Neural cell (in vitro differentiated cells): ENCODE results near the gene UBE2QL1. TPM values are rescaled to one million over a fixed set of nuclear protein-coding genes. Genes with fewer than 3 reads are reported as not detected.

Experiments used
- H2AFZ ChIP-seq: fragments of 200-600, 300-800 bp; sonication (generic), shearing (Covaris generic); 2 replicates; pipeline ENCODE4 v1.6.0; 2014; ENCODE audit warnings: low read depth, mild to moderate bottlenecking, antibody characterized with exemption, low read length, moderate library complexity
- H3F3A ChIP-seq: fragments of 200-600 bp; shearing (Covaris generic); 2 replicates; pipeline ENCODE4 v1.6.1; 2016; ENCODE audit warnings: mild to moderate bottlenecking, moderate library complexity, mixed read lengths, antibody characterized with exemption, low read length; ENCODE audit not compliant: insufficient read depth, poor library complexity, severe bottlenecking
- H3K27ac ChIP-seq: fragments of 200-600, 300-800 bp; sonication (generic), shearing (Covaris generic); 2 replicates; pipeline ENCODE4 v1.5.1; 2014; ENCODE audit warnings: mild to moderate bottlenecking, low read length, moderate library complexity
- H3K27me3 ChIP-seq: fragments of 300-800, 200-600 bp; sonication (generic), shearing (Covaris generic); 2 replicates; pipeline ENCODE4 v1.6.0; 2014; ENCODE audit warnings: mild to moderate bottlenecking, low read depth, low read length, moderate library complexity; ENCODE audit not compliant: insufficient read depth
- H3K36me3 ChIP-seq: fragments of 300-800, 200-600 bp; sonication (generic), shearing (Covaris generic); 2 replicates; pipeline ENCODE4 v1.5.1; 2014; ENCODE audit warnings: mild to moderate bottlenecking, antibody characterized with exemption, low read length, moderate library complexity; ENCODE audit not compliant: insufficient read depth
- H3K4me2 ChIP-seq: fragments of 300-800, 200-600 bp; sonication (generic), shearing (Covaris generic); 2 replicates; pipeline ENCODE4 v1.6.0; 2014; ENCODE audit warnings: mild to moderate bottlenecking, low read length
- H3K4me3 ChIP-seq: fragments of 300-800, 200-600 bp; sonication (generic), shearing (Covaris generic); 2 replicates; pipeline ENCODE4 v1.5.1; 2014; ENCODE audit warnings: mild to moderate bottlenecking, low read length, moderate library complexity
- H3K79me2 ChIP-seq: fragments of 200-600 bp; shearing (Covaris generic); replicated peaks from 2 replicates; pipeline ENCODE4 v1.6.0; 2014; ENCODE audit warnings: mild to moderate bottlenecking, low read length, moderate library complexity; ENCODE audit not compliant: insufficient read depth
- H3K9ac ChIP-seq: fragments of 300-800, 200-600 bp; sonication (generic), shearing (Covaris generic); 2 replicates; pipeline ENCODE4 v1.6.1; 2016; ENCODE audit warnings: mild to moderate bottlenecking, low read length, mixed read lengths
- H3K9me2 ChIP-seq: fragments of 200-600 bp; shearing (Covaris generic); 2 replicates; pipeline ENCODE4 v1.6.1; 2016; ENCODE audit warnings: mild to moderate bottlenecking, low read length, mixed read lengths; ENCODE audit not compliant: insufficient read depth
- H3K9me3 ChIP-seq: fragments of 200-600, 300-800 bp; sonication (generic), shearing (Covaris generic); 2 replicates; pipeline ENCODE4 v1.6.1; 2016; ENCODE audit warnings: mild to moderate bottlenecking, mixed run types, low read length, moderate library complexity, mixed read lengths
- H4K20me1 ChIP-seq: fragments of 200-600 bp; shearing (Covaris generic); 2 replicates; pipeline ENCODE4 v1.6.1; 2016; ENCODE audit warnings: mild to moderate bottlenecking, mixed run types; ENCODE audit not compliant: insufficient read depth
- EP300 ChIP-seq: fragments of 450-650 bp; conservative IDR thresholded peaks from 2 replicates; pipeline ENCODE4 v1.6.1; 2014; ENCODE audit warnings: antibody characterized with exemption, mild to moderate bottlenecking, moderate library complexity; ENCODE audit not compliant: poor library complexity, severe bottlenecking
- EZH2 ChIP-seq: fragments of 200-600, 300-800 bp; shearing (Covaris generic), sonication (generic); IDR thresholded peaks from 2 replicates; pipeline ENCODE4 v1.6.1; 2014; ENCODE audit warnings: antibody characterized with exemption, low read length, borderline replicate concordance, mild to moderate bottlenecking; ENCODE audit not compliant: insufficient read depth, poor library complexity, severe bottlenecking
- MXI1 ChIP-seq: fragments of 450-650 bp; conservative IDR thresholded peaks from 2 replicates; pipeline ENCODE4 v1.6.1; 2014; ENCODE audit warnings: antibody characterized with exemption, mild to moderate bottlenecking; ENCODE audit not compliant: poor library complexity, severe bottlenecking
- POLR2AphosphoS5 ChIP-seq: IDR thresholded peaks from 2 replicates; pipeline ENCODE4 v1.6.1; 2012
- RAD21 ChIP-seq: fragments of 450-650 bp; conservative IDR thresholded peaks from 2 replicates; pipeline ENCODE4 v1.6.1; 2014; ENCODE audit warnings: antibody characterized with exemption, mild to moderate bottlenecking, moderate library complexity
- REST ChIP-seq: IDR thresholded peaks from 2 replicates; pipeline ENCODE4 v1.6.1; 2012; ENCODE audit warnings: borderline replicate concordance
- SMC3 ChIP-seq: fragments of 450-650 bp; conservative IDR thresholded peaks from 2 replicates; pipeline ENCODE4 v1.6.1; 2014; ENCODE audit warnings: antibody characterized with exemption, mild to moderate bottlenecking, moderate library complexity; ENCODE audit not compliant: poor library complexity
- TAF1 ChIP-seq: IDR thresholded peaks from 2 replicates; pipeline ENCODE4 v1.6.1; 2012; ENCODE audit warnings: low read depth
- polyA plus RNA-seq: library from polyadenylated mRNA; depleted of rRNA; stranded (reverse); fragments of >200 nt; gene quantifications from 2 replicates; pipeline ENCODE4 v1.2.3, GENCODE V29; 2014
- TF ChIP-seq, protein P1 (sequence below): fragments of 450-650 bp; IDR thresholded peaks from 2 replicates; pipeline ENCODE4 v1.5.1; 2014; ENCODE audit warnings: antibody characterized with exemption, mild to moderate bottlenecking, moderate library complexity; ENCODE audit not compliant: poor library complexity, severe bottlenecking

The UBE2QL1 gene
- polyA plus RNA-seq, 1 donor from 2014 or later: 13.8 TPM

DNA sequence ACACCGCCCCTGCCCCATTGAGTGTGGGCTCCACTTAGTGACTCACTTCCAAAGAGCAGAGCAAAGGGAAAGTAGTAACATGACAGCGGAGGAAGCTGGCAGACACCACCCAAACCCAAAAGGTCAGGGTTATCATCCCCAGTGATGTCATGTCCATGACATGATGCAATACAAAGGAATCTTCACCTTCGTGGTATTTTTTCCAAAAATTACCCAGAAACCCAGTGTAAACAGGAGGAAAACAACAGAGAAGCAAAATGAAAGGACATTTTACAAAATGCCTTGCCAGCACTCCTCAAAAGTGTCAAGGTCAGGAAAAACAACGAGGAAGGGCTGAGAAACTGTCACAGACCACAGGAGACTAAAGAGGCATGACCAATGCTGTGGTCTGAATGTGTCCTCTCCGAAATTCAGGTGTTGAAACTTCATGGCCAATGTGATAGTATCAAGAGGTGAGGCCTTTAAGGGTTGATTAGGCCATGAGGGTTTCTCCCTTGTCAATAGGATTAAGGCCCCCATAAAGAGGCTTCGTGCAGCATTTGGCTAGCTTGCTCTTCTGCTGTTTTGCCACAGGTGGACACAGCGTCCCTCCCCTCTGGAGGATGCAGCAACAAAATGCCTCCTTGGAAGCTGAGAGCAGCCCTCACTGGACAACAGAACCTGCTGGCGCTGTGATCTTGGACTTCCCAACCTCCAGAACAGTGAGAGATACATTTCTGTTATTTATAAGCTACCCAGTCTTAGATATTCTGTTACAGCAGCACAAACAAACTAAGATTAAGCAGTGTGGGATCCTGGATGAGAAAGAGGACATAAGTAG is 39.8 kb upstream of the UBE2QL1 start:
- Histone ChIP-seq H3K9ac (no peak overlapping the region), H3K27me3 (no peaks in the 10 kb centered on the region)
- TF ChIP-seq, protein P1, sequence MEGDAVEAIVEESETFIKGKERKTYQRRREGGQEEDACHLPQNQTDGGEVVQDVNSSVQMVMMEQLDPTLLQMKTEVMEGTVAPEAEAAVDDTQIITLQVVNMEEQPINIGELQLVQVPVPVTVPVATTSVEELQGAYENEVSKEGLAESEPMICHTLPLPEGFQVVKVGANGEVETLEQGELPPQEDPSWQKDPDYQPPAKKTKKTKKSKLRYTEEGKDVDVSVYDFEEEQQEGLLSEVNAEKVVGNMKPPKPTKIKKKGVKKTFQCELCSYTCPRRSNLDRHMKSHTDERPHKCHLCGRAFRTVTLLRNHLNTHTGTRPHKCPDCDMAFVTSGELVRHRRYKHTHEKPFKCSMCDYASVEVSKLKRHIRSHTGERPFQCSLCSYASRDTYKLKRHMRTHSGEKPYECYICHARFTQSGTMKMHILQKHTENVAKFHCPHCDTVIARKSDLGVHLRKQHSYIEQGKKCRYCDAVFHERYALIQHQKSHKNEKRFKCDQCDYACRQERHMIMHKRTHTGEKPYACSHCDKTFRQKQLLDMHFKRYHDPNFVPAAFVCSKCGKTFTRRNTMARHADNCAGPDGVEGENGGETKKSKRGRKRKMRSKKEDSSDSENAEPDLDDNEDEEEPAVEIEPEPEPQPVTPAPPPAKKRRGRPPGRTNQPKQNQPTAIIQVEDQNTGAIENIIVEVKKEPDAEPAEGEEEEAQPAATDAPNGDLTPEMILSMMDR: no peak
- no peak for TF ChIP-seq POLR2AphosphoS5
- TF ChIP-seq MXI1: no peak
- no peak for TF ChIP-seq TAF1

GRCh38 chr5:6410421-6410820 is 38.2 kb upstream of the UBE2QL1 start:
- H3K27ac ChIP-seq: no peak overlapping the region
- H3K4me3 ChIP-seq: no peak overlapping the region
- H3K9me2 ChIP-seq: no peaks in the 10 kb centered on the region
- H3K36me3 ChIP-seq: no peaks in the 10 kb centered on the region
- H3K9ac ChIP-seq: no peak overlapping the region
- H3K9me3 ChIP-seq: no peaks in the 10 kb centered on the region
- no peaks in the 10 kb centered on the region for H3K79me2 ChIP-seq
- H2AFZ ChIP-seq: no peak overlapping the region
- H3K27me3 ChIP-seq: no peaks in the 10 kb centered on the region
- no peak for TF ChIP-seq EP300
- TF ChIP-seq SMC3: no peak
- TF ChIP-seq, protein P1: no peak
- TF ChIP-seq MXI1: no peak
- no peak for TF ChIP-seq RAD21
- no peak for TF ChIP-seq TAF1
- TF ChIP-seq POLR2AphosphoS5: no peak
- H4K20me1 ChIP-seq: no peaks in the 10 kb centered on the region
- H3F3A ChIP-seq: no peaks in the 10 kb centered on the region
- no peak overlapping the region for H3K4me2 ChIP-seq

More for the DNA sequence above, 39.8 kb upstream of the UBE2QL1 start:
- H2AFZ ChIP-seq: no peak overlapping the region
- no peaks in the 10 kb centered on the region for H3K79me2 ChIP-seq
- H3K36me3 ChIP-seq: no peaks in the 10 kb centered on the region
- no peaks in the 10 kb centered on the region for H3K9me3 ChIP-seq
- H3K4me2 ChIP-seq: no peak overlapping the region
- no peaks in the 10 kb centered on the region for H4K20me1 ChIP-seq
- H3F3A ChIP-seq: no peaks in the 10 kb centered on the region
- no peak overlapping the region for H3K4me3 ChIP-seq
- H3K9me2 ChIP-seq: no peaks in the 10 kb centered on the region
- H3K27ac ChIP-seq: no peak overlapping the region

GRCh38 chr5:6411141-6411540 is 37.5 kb upstream of the UBE2QL1 start:
- Histone ChIP-seq H3K4me2 (no peak overlapping the region), H3K79me2 (no peaks in the 10 kb centered on the region), H3K27ac (no peak overlapping the region), H4K20me1 (no peaks in the 10 kb centered on the region), H3K27me3 (no peaks in the 10 kb centered on the region), H2AFZ (no peak overlapping the region), H3K36me3 (no peaks in the 10 kb centered on the region), H3K9me3 (no peaks in the 10 kb centered on the region), H3K4me3 (no peak overlapping the region), H3K9me2 (no peaks in the 10 kb centered on the region), H3F3A (no peaks in the 10 kb centered on the region), H3K9ac (no peak overlapping the region)
- TF ChIP-seq EP300: no peak
- TF ChIP-seq POLR2AphosphoS5: no peak
- TF ChIP-seq, protein P1: no peak
- TF ChIP-seq RAD21: no peak
- TF ChIP-seq TAF1: no peak
- TF ChIP-seq EZH2: no peak
- TF ChIP-seq SMC3: no peak
- TF ChIP-seq REST: no peak
- no peak for TF ChIP-seq MXI1
